Sigmoid colon (tissue), 4 donors: Measurements from ENCODE around the gene SEC16B.

Experiments used
- CTCF ChIP-seq, 4 experiments: fragments of 450-650 bp in 3 of 4; fragments of 200-600 bp in 1 of 4; IDR thresholded peaks; one replicate each; pipeline ENCODE4 v1.5.1; 2016 to 2019; ENCODE audit warnings: antibody characterized with exemption in 4 of 4, mild to moderate bottlenecking in 3 of 4, moderate library complexity in 2 of 4
- EP300 ChIP-seq, 4 donors: sonication (generic); formaldehyde crosslinking; IDR thresholded peaks; one replicate each; pipeline ENCODE4 v1.6.1; 2017; ENCODE audit warnings: antibody characterized with exemption in 4 of 4

- TF ChIP-seq CTCF (IDR thresholded peaks at IDR 0.05) (no peak), EP300 (IDR thresholded peaks at IDR 0.05) (no peak)
These were observed 72.4 kb downstream of the SEC16B start for GRCh38 chr1:177897281-177897997.
